Lower leg skin (tissue), 4 donors: ENCODE data around the gene MOG. TPM values are rescaled to one million over a fixed set of nuclear protein-coding genes. Genes with fewer than 3 reads are reported as not detected.

ENCODE experiments used
- DNase-seq, 2 donors: peaks; one replicate each; pipeline ENCODE4 v3.0.0-alpha.2; 2019; ENCODE audit warnings: low spot score in 2 of 2
- H3K4me3 ChIP-seq: fragments of 200-600 bp; sonication (generic); 2 replicates; pipeline ENCODE4 v1.5.1; 2017; ENCODE audit warnings: mild to moderate bottlenecking, low read depth; ENCODE audit not compliant: poor library complexity, severe bottlenecking
- CTCF ChIP-seq, 3 donors: fragments of 450-650 bp; IDR thresholded peaks; one replicate each; pipeline ENCODE4 v1.5.1; 2016; ENCODE audit warnings: antibody characterized with exemption in 3 of 3, mild to moderate bottlenecking in 3 of 3, moderate library complexity in 2 of 3
- POLR2A ChIP-seq, 2 donors: fragments of 450-650 bp; IDR thresholded peaks; one replicate each; pipeline ENCODE4 v1.6.1; 2016 to 2017; ENCODE audit warnings: antibody characterized with exemption in 2 of 2, mild to moderate bottlenecking in 1 of 2, moderate library complexity in 1 of 2
- WGBS, 2 donors: methylation state at CpG; one replicate each; pipeline ENCODE4 v1.1.5; 2018; 5-methylcytosine and 5-hydroxymethylcytosine counted together
- intact Hi-C: fragments of 100-400 bp; cut with DNase I; formaldehyde crosslinking; loops from one replicate; pipeline ENCODE4 v1.15.0; 2023; ENCODE audit warnings: low total_unique reads
- total RNA-seq, 4 donors: library from RNA; depleted of rRNA; stranded (reverse); fragments of >200 nt; gene quantifications; one replicate each; pipeline ENCODE4 v1.1.0, GENCODE V29; 2016

Gene MOG
- total RNA-seq, 4 donors from 2014 or later, result not detected

- intact Hi-C loops, result no loop called here
- 4 to 5% methylated on average over 46 to 47 of the region's 53 CpGs for WGBS, 2 donors
- TF ChIP-seq CTCF (IDR thresholded peaks at IDR 0.05) (no peak), POLR2A (IDR thresholded peaks at IDR 0.05) (no peak)
- DNase-seq, result peak; percentile 27 to 95
- H3K4me3 ChIP-seq, result peak overlapping the region; percentile 70
Measured at GRCh38 chr6:29631860-29632731, 24.8 kb upstream of the MOG start.

- DNase-seq, result peak; percentile 84 to 97
- TF ChIP-seq CTCF (IDR thresholded peaks at IDR 0.05) (no peak), POLR2A (IDR thresholded peaks at IDR 0.05) (no peak)
- intact Hi-C loops, result no loop called here
- peak within 1 kb of the TSS; percentile 70 for H3K4me3 ChIP-seq
- WGBS, 2 donors, result 0 to 2% methylated on average over 44 to 53 of the region's 57 CpGs
Measured at GRCh38 chr6:29632789-29633533, 23.9 kb upstream of the MOG start, which contains the start of gene GABBR1. Gene GABBR1, minus strand, starts transcription at chr6:29633183. Its CDS starts 798 bp downstream, at chr6:29632385.

GRCh38 chr6:29633534-29633905, 23.4 kb upstream of the MOG start:
- 2 to 6% methylated on average over 9 of the region's 9 CpGs for WGBS, 2 donors
- TF ChIP-seq CTCF (IDR thresholded peaks at IDR 0.05) (no peak), POLR2A (IDR thresholded peaks at IDR 0.05) (no peak)
- no peak for DNase-seq
- intact Hi-C loops, result no loop called here
- peak overlapping the region; percentile 70 for H3K4me3 ChIP-seq

GRCh38 chr6:29637247-29637646, 19.6 kb upstream of the MOG start:
- intact Hi-C loops, result no loop called here
- no peak for DNase-seq
- H3K4me3 ChIP-seq, result no peak overlapping the region
- 85 to 95% methylated on average over 9 of the region's 9 CpGs for WGBS, 2 donors
- TF ChIP-seq POLR2A (IDR thresholded peaks at IDR 0.05) (no peak), CTCF (IDR thresholded peaks at IDR 0.05) (no peak)

- intact Hi-C loops, result no loop called here
- H3K4me3 ChIP-seq, result no peak overlapping the region
- WGBS, 2 donors, result 23 to 30% methylated on average over 3 of the region's 3 CpGs
- peak in 1 of 2 donors; percentile 19 for DNase-seq
- TF ChIP-seq POLR2A (IDR thresholded peaks at IDR 0.05), result no peak
- TF ChIP-seq CTCF (IDR thresholded peaks at IDR 0.05), result no peak
Measured at GRCh38 chr6:29641430-29642148, 15.3 kb upstream of the MOG start.
